ENCODE results near the gene ANKHD1.

The ANKHD1 gene

DNA sequence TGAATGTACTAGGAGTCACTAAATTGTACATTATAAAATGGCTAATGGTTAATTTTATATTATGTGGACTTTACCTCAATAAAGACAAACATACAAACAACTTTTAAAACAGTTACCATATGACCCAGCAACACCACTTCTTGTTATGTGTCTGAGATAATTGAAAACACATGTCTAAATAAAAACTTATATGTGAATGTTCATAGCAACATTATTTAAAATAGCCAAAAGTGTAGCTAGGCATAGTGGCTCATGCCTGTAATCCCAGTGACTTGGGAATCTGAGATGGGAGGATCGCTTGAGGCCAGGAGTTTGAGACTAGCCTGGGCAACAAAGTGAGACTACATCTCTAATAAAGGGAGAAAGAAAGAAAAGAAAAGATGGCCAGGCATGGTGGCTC lies 185.9 kb downstream of the ANKHD1 start:
- no peak overlapping the region for H3K4me3 ChIP-seq (ENCODE audit: control insufficient read depth, low read depth, low read length)
- TF ChIP-seq, protein P1, sequence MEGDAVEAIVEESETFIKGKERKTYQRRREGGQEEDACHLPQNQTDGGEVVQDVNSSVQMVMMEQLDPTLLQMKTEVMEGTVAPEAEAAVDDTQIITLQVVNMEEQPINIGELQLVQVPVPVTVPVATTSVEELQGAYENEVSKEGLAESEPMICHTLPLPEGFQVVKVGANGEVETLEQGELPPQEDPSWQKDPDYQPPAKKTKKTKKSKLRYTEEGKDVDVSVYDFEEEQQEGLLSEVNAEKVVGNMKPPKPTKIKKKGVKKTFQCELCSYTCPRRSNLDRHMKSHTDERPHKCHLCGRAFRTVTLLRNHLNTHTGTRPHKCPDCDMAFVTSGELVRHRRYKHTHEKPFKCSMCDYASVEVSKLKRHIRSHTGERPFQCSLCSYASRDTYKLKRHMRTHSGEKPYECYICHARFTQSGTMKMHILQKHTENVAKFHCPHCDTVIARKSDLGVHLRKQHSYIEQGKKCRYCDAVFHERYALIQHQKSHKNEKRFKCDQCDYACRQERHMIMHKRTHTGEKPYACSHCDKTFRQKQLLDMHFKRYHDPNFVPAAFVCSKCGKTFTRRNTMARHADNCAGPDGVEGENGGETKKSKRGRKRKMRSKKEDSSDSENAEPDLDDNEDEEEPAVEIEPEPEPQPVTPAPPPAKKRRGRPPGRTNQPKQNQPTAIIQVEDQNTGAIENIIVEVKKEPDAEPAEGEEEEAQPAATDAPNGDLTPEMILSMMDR (IDR thresholded peaks at IDR 0.05; ENCODE audit: control insufficient read depth, insufficient read depth, low read depth, low read length, missing control alignments), result no peak
- no peak for DNase-seq (ENCODE audit: low read depth)

DNA sequence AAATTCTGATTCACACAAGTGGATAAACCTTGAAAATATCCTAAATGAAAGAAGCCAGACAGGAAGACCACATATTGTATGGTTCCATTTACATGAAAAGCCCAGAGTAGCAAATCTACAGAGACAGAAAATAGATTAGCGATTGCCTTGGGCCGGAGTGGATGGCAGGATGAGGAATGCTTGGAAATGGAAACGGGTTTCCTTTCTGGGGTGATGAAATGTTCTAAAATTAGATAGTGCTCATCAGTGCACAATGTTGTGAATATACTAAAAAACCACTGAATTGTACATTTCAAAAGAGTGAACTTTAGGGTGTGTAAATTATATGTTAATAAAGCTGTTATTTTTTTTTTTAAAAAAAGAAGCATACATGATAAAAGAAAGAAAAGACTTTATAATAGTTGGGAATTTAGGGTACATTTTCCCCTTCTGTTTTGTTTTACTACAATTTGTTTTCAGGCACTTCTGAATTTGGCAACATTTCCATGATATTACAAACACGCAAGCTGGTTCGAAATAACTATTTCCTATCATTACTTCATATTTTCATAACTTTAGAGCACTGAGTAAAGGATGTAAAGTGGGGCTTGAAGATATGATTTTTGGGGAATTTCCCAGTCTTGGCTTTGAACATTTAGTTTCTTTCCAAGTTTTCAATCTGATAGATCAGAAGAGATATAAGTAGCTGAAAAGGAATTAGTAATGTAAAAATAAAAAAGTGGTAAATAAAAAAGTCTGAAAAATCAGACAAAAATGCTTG lies 186.9 kb downstream of the ANKHD1 start:
- no peak for DNase-seq (ENCODE audit: low read depth)
- H3K4me3 ChIP-seq (ENCODE audit: control insufficient read depth, low read depth, low read length), result no peak overlapping the region
- TF ChIP-seq, protein P1 (IDR thresholded peaks at IDR 0.05; ENCODE audit: control insufficient read depth, insufficient read depth, low read depth, low read length, missing control alignments), result no peak

Measured in AG09309 (cell line).